Measurements from ENCODE around the gene RSPRY1. TPM values are rescaled to one million over a fixed set of nuclear protein-coding genes. Genes with fewer than 3 reads are reported as not detected.
A peak's percentile ranks its signal among the peaks of the same experiment; 100 is the strongest.
"Not testable (repeated sequence)": the region's sequence is repeated elsewhere in the genome, so short reads cannot be mapped to it uniquely, and the experiment has no call there.

Gene RSPRY1
- total RNA-seq, 2 experiments from 2014 or later = 30.9 to 35.8 TPM

DNA sequence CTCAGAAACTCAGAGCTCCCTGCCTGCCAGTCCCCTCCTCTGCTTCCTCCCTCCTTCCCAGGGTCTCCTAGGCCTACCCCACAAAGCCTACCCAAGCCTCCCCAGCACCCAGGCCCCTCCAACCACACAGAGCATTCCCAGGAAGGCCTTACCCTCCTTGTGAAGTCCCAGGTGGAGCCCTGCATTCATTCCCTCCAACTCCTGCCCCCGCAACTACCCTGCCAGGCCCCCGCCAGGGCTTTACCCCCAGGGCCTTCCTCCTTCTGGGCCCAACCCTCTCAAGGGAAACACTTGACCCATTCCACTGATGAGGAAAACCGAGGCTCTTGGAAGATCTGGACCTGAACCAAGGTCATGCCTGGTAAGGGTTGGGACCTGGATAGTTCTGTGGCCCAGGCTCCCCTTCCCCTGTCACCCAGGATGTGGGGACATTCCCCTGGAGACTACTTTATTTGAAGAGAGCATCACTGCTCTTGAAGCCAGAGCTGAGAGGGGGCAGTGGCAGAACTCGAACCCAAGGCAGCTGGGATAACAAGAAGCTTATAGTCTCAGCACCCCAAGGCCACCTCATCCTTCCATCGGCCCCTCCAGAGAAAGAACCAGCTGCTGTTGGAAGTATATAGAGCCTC lies 85.9 kb downstream of the RSPRY1 start:
- ATAC-seq (no peak), DNase-seq (no peak)
- H3K27me3 Mint-ChIP-seq (ENCODE audit: low read depth) = no peaks in the 10 kb centered on the region
- no peaks in the 10 kb centered on the region for H3K9me3 Mint-ChIP-seq (ENCODE audit: insufficient read depth)
- ChIA-PET CTCF (no interaction called here), POLR2A (no interaction called here)
- H3K4me1 Mint-ChIP-seq (ENCODE audit: low read depth) = peaks cover 24% of the 10 kb centered on the region
- no peak overlapping the region for H3K27ac Mint-ChIP-seq
- H3K36me3 Mint-ChIP-seq (ENCODE audit: low read depth) = no peaks in the 10 kb centered on the region
- H3K4me3 Mint-ChIP-seq = no peak overlapping the region

DNA sequence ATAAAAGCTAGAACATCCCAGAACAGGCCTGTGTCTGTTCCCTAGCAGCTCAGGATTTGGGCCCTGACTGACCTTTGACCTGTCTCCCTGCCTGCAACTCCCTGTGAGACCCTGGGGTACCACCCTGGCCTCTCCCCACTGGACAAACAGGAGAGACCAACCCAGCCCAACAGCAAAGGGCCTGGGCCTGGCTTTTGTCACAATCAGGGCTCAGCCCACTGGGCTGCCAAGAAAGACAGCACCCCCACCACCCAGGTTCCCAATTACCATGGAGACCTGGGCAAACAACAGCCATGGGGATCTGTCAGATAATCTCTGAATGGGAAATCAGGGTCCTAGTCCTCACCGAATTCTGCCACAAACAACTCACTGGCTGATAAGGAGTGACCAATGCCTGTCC lies 87.2 kb downstream of the RSPRY1 start:
- H3K36me3 Mint-ChIP-seq (ENCODE audit: low read depth) = no peaks in the 10 kb centered on the region
- no peaks in the 10 kb centered on the region for H3K9me3 Mint-ChIP-seq (ENCODE audit: insufficient read depth)
- POLR2A ChIA-PET = no interaction called here
- peaks cover 26% of the 10 kb centered on the region for H3K4me1 Mint-ChIP-seq (ENCODE audit: low read depth)
- no peak for ATAC-seq
- no peak overlapping the region for H3K27ac Mint-ChIP-seq
- DNase-seq = no peak
- CTCF ChIA-PET = no interaction called here
- H3K4me3 Mint-ChIP-seq = no peak overlapping the region
- no peaks in the 10 kb centered on the region for H3K27me3 Mint-ChIP-seq (ENCODE audit: low read depth)

DNA sequence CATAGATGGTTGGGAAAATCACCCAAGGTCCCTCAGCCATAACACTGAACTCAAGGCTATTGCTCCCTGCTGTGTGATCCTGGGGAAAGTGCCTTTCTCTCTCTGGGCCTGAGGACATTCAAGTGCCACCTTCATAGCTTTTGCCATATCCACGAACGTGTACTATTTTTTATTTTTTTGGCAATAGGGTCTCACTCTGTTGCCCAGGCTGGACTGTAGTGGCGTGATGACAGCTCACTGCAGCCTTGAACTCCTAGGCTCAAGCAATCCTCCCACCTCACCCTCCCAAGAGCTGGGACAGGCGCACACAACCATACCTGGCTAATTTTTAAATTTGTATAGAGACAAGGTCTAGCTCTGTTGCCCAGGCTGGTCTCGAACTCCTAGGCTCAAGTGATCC lies 87.7 kb downstream of the RSPRY1 start:
- DNase-seq (no peak), ATAC-seq (no peak)
- Mint-ChIP-seq H3K4me1 (ENCODE audit: low read depth) (peaks cover 27% of the 10 kb centered on the region), H3K36me3 (ENCODE audit: low read depth) (no peaks in the 10 kb centered on the region), H3K4me3 (no peak overlapping the region), H3K9me3 (ENCODE audit: insufficient read depth) (no peaks in the 10 kb centered on the region), H3K27ac (no peak overlapping the region), H3K27me3 (ENCODE audit: low read depth) (no peaks in the 10 kb centered on the region)
- ChIA-PET POLR2A (no interaction called here), CTCF (no interaction called here)

DNA sequence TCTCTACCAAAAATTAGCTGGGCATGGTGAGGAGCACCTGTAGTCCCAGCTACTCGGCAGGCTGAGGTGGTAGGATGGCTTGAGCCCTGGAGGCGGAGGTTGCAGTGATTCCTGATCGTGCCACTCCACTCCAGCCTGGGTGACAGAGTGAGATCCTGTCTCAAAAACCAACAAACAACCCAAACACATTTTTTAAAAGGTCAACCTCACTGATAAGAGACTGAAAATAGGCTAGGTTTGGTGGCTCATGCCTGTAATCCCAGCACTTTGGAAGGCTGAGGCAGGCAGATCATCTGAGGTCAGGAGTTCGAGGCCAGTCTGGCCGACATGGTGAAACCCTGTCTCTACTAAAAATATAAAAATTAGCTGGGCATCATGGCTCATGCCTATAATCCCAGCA lies 89.8 kb downstream of the RSPRY1 start:
- H3K27me3 Mint-ChIP-seq (ENCODE audit: low read depth); POLR2A ChIA-PET; DNase-seq; ATAC-seq; H3K27ac Mint-ChIP-seq; H3K9me3 Mint-ChIP-seq (ENCODE audit: insufficient read depth); H3K4me3 Mint-ChIP-seq; H3K36me3 Mint-ChIP-seq (ENCODE audit: low read depth); CTCF ChIA-PET: not testable (repeated sequence)
- peaks cover 35% of the 10 kb centered on the region for H3K4me1 Mint-ChIP-seq (ENCODE audit: low read depth)

- DNase-seq (no peak), ATAC-seq (no peak)
- H3K4me3 Mint-ChIP-seq = no peak overlapping the region
- H3K27me3 Mint-ChIP-seq (ENCODE audit: low read depth) = peaks cover 4% of the 10 kb centered on the region
- no peak overlapping the region for H3K27ac Mint-ChIP-seq
- H3K9me3 Mint-ChIP-seq (ENCODE audit: insufficient read depth) = no peaks in the 10 kb centered on the region
- CTCF ChIA-PET = no interaction called here
- no peaks in the 10 kb centered on the region for H3K36me3 Mint-ChIP-seq (ENCODE audit: low read depth)
- peaks cover 35% of the 10 kb centered on the region for H3K4me1 Mint-ChIP-seq (ENCODE audit: low read depth)
- POLR2A ChIA-PET = no interaction called here
Observed at GRCh38 chr16:57276596-57276995, 90.5 kb downstream of the RSPRY1 start.

- Mint-ChIP-seq H3K36me3 (ENCODE audit: low read depth) (no peaks in the 10 kb centered on the region), H3K4me3 (peak overlapping the region; percentile 53), H3K27ac (peak overlapping the region; percentile 69), H3K27me3 (ENCODE audit: low read depth) (peaks cover 12% of the 10 kb centered on the region), H3K4me1 (ENCODE audit: low read depth) (peaks cover 35% of the 10 kb centered on the region), H3K9me3 (ENCODE audit: insufficient read depth) (no peaks in the 10 kb centered on the region)
- ATAC-seq = peak; percentile 91
- POLR2A ChIA-PET = interaction anchor here (1.0 kb wide), 1 partner anchor 32 kb away, joined by 3 read pairs; no protein-coding TSS in a partner anchor
- CTCF ChIA-PET = interaction anchor here (1.3 to 1.9 kb wide), 3 partner anchors 8 to 32 kb away, joined by 3 to 8 read pairs (median 6); partner anchors contain the start of gene ARL2BP
- DNase-seq = peak; percentile 79
Observed at GRCh38 chr16:57277586-57277985, 91.5 kb downstream of the RSPRY1 start.

- Mint-ChIP-seq H3K4me3 (no peak overlapping the region), H3K27ac (no peak overlapping the region), H3K9me3 (ENCODE audit: insufficient read depth) (no peaks in the 10 kb centered on the region), H3K4me1 (ENCODE audit: low read depth) (peaks cover 35% of the 10 kb centered on the region), H3K36me3 (ENCODE audit: low read depth) (no peaks in the 10 kb centered on the region), H3K27me3 (ENCODE audit: low read depth) (peaks cover 21% of the 10 kb centered on the region)
- ATAC-seq = no peak
- CTCF ChIA-PET = interaction anchor here (1.0 to 1.9 kb wide), 3 partner anchors 9 to 22 kb away, joined by 3 to 8 read pairs (median 6); no protein-coding TSS in a partner anchor
- POLR2A ChIA-PET = interaction anchor here (2.6 kb wide), 1 partner anchor 21 kb away, joined by 8 read pairs; no protein-coding TSS in a partner anchor
- no peak for DNase-seq
Observed at GRCh38 chr16:57278494-57278893, 92.4 kb downstream of the RSPRY1 start.

- Mint-ChIP-seq H3K36me3 (ENCODE audit: low read depth) (no peaks in the 10 kb centered on the region), H3K27me3 (ENCODE audit: low read depth) (peaks cover 25% of the 10 kb centered on the region), H3K4me1 (ENCODE audit: low read depth) (peaks cover 43% of the 10 kb centered on the region), H3K4me3 (no peak overlapping the region), H3K27ac (peak overlapping the region; percentile 11), H3K9me3 (ENCODE audit: insufficient read depth) (no peaks in the 10 kb centered on the region)
- no peak for ATAC-seq
- ChIA-PET CTCF (interaction anchor here (0.9 to 3.3 kb wide), 5 partner anchors 13 to 137 kb away, joined by 3 to 11 read pairs (median 4); no protein-coding TSS in a partner anchor), POLR2A (interaction anchor here (2.6 kb wide), 1 partner anchor 20 kb away, joined by 8 read pairs; no protein-coding TSS in a partner anchor)
- DNase-seq = no peak
Observed at GRCh38 chr16:57279780-57280638, 93.9 kb downstream of the RSPRY1 start.

DNA sequence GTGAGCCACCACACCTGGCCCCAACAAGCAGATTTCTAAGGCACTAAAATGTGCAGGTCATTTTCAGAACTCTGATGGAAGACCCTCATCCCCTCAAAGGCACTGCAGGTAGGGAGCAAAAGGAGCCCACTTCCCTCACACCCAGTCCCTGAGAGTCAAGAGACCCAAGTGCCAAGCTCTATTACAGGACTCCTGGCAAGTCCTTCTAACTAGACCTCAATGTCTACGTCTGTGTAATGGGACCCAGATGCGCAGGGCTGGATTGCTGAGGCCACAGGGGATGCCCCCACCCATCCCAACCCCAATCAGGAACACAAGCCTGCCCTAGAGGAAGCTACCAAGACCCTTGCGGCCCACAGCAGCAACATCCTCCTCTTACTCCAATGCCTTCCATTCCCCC lies 95.7 kb downstream of the RSPRY1 start:
- peaks cover 37% of the 10 kb centered on the region for H3K4me1 Mint-ChIP-seq (ENCODE audit: low read depth)
- H3K36me3 Mint-ChIP-seq (ENCODE audit: low read depth) = no peaks in the 10 kb centered on the region
- no peak for ATAC-seq
- CTCF ChIA-PET = interaction anchor here (0.6 to 3.3 kb wide), 4 partner anchors 15 to 318 kb away, joined by 3 to 11 read pairs (median 4); no protein-coding TSS in a partner anchor
- POLR2A ChIA-PET = no interaction called here
- DNase-seq = no peak
- no peak overlapping the region for H3K27ac Mint-ChIP-seq
- H3K4me3 Mint-ChIP-seq = no peak overlapping the region
- H3K27me3 Mint-ChIP-seq (ENCODE audit: low read depth) = peaks cover 28% of the 10 kb centered on the region
- no peaks in the 10 kb centered on the region for H3K9me3 Mint-ChIP-seq (ENCODE audit: insufficient read depth)

- Mint-ChIP-seq H3K9me3 (ENCODE audit: insufficient read depth) (no peaks in the 10 kb centered on the region), H3K27me3 (ENCODE audit: low read depth) (peaks cover 33% of the 10 kb centered on the region), H3K27ac (no peak overlapping the region), H3K36me3 (ENCODE audit: low read depth) (no peaks in the 10 kb centered on the region), H3K4me1 (ENCODE audit: low read depth) (peaks cover 28% of the 10 kb centered on the region), H3K4me3 (no peak overlapping the region)
- DNase-seq (no peak), ATAC-seq (no peak)
- CTCF ChIA-PET = interaction anchor here (3.3 kb wide), 1 partner anchor 135 kb away, joined by 11 read pairs; no protein-coding TSS in a partner anchor
- POLR2A ChIA-PET = no interaction called here
Observed at GRCh38 chr16:57282510-57283213, 96.5 kb downstream of the RSPRY1 start.

DNA sequence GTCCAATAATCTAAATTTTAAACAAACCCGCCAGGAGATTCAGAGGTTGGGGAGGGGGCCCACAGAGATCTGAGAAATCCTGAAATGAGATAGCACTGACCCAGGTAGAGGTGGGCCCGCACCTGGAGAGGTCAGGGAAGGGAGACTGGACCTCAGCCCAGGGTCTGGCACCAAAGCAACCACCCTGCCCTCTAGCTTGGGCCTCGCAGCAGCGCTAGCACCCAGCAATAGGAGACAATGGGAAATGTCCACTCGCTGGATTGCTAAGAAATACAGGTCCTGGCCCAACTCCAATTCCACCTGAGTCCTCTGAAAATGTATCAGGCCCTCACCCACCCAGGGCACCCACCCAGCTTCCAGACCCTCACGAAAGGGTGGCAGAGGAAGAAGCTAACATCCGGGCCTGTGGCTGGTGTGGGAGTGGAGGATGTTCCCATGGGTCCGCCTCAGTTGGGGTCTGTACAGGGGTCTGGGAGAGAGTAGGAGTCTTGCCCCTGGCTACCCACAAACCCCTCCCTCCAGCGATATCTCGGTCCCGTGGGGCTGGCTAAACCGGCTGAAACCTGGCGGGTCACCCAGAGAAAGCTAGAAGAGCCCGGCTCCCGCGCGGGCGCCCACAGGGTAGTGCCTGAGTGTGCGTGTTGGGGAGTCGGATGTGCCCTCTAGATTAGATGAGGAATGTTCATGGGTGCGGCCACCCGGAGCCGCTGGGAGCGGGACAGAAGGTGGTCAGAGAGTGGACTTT lies 97.3 kb downstream of the RSPRY1 start:
- POLR2A ChIA-PET = no interaction called here
- CTCF ChIA-PET = interaction anchor here (1.2 kb wide), 1 partner anchor 17 kb away, joined by 3 read pairs; no protein-coding TSS in a partner anchor
- ATAC-seq (no peak), DNase-seq (no peak)
- Mint-ChIP-seq H3K9me3 (ENCODE audit: insufficient read depth) (no peaks in the 10 kb centered on the region), H3K27me3 (ENCODE audit: low read depth) (peaks cover 36% of the 10 kb centered on the region), H3K4me3 (peak overlapping the region; percentile 53), H3K36me3 (ENCODE audit: low read depth) (no peaks in the 10 kb centered on the region), H3K27ac (no peak overlapping the region), H3K4me1 (ENCODE audit: low read depth) (peaks cover 21% of the 10 kb centered on the region)
